ENCODE data around the gene DEPP1.

Gene DEPP1

GRCh38 chr10:44973323-44974081 is 5.1 kb downstream of the DEPP1 start:
- DNase-seq (ENCODE audit: low spot score) (no peak), ATAC-seq (ENCODE audit: low read depth) (no peak)
- Histone ChIP-seq H3K9me3 (ENCODE audit: severe bottlenecking) (no peaks in the 10 kb centered on the region), H3K4me1 (ENCODE audit: insufficient read depth, poor library complexity, severe bottlenecking) (peaks cover 4% of the 10 kb centered on the region), H3K27me3 (ENCODE audit: insufficient read depth, poor library complexity, severe bottlenecking) (no peaks in the 10 kb centered on the region), H3K4me3 (ENCODE audit: severe bottlenecking) (no peak overlapping the region), H3K27ac (ENCODE audit: poor library complexity, severe bottlenecking) (no peak overlapping the region), H3K36me3 (ENCODE audit: low read depth) (no peaks in the 10 kb centered on the region)
- TF ChIP-seq CTCF (IDR thresholded peaks at IDR 0.05; ENCODE audit: poor library complexity, severe bottlenecking): no peak

- ATAC-seq (ENCODE audit: low read depth) (no peak), DNase-seq (ENCODE audit: low spot score) (no peak)
- Histone ChIP-seq H3K27ac (ENCODE audit: poor library complexity, severe bottlenecking) (no peak overlapping the region), H3K27me3 (ENCODE audit: insufficient read depth, poor library complexity, severe bottlenecking) (no peaks in the 10 kb centered on the region), H3K9me3 (ENCODE audit: severe bottlenecking) (no peaks in the 10 kb centered on the region), H3K4me3 (ENCODE audit: severe bottlenecking) (no peak overlapping the region), H3K36me3 (ENCODE audit: low read depth) (no peaks in the 10 kb centered on the region), H3K4me1 (ENCODE audit: insufficient read depth, poor library complexity, severe bottlenecking) (no peaks in the 10 kb centered on the region)
- no peak for TF ChIP-seq CTCF (IDR thresholded peaks at IDR 0.05; ENCODE audit: poor library complexity, severe bottlenecking)
Measured at GRCh38 chr10:44972874-44973306, 5.7 kb downstream of the DEPP1 start.

GRCh38 chr10:44971935-44972757 is 6.5 kb downstream of the DEPP1 start:
- H3K36me3 ChIP-seq (ENCODE audit: low read depth): no peaks in the 10 kb centered on the region
- H3K27ac ChIP-seq (ENCODE audit: poor library complexity, severe bottlenecking): no peak overlapping the region
- H3K27me3 ChIP-seq (ENCODE audit: insufficient read depth, poor library complexity, severe bottlenecking): no peaks in the 10 kb centered on the region
- H3K4me3 ChIP-seq (ENCODE audit: severe bottlenecking): no peak overlapping the region
- ATAC-seq (ENCODE audit: low read depth): no peak
- H3K9me3 ChIP-seq (ENCODE audit: severe bottlenecking): no peaks in the 10 kb centered on the region
- no peak for DNase-seq (ENCODE audit: low spot score)
- H3K4me1 ChIP-seq (ENCODE audit: insufficient read depth, poor library complexity, severe bottlenecking): no peaks in the 10 kb centered on the region
- no peak for TF ChIP-seq CTCF (IDR thresholded peaks at IDR 0.05; ENCODE audit: poor library complexity, severe bottlenecking)

GRCh38 chr10:44971434-44971833 is 7.2 kb downstream of the DEPP1 start:
- H3K4me3 ChIP-seq (ENCODE audit: severe bottlenecking): no peak overlapping the region
- H3K27ac ChIP-seq (ENCODE audit: poor library complexity, severe bottlenecking): no peak overlapping the region
- no peak for DNase-seq (ENCODE audit: low spot score)
- no peaks in the 10 kb centered on the region for H3K4me1 ChIP-seq (ENCODE audit: insufficient read depth, poor library complexity, severe bottlenecking)
- no peak for TF ChIP-seq CTCF (IDR thresholded peaks at IDR 0.05; ENCODE audit: poor library complexity, severe bottlenecking)
- no peaks in the 10 kb centered on the region for H3K27me3 ChIP-seq (ENCODE audit: insufficient read depth, poor library complexity, severe bottlenecking)
- ATAC-seq (ENCODE audit: low read depth): no peak
- no peaks in the 10 kb centered on the region for H3K36me3 ChIP-seq (ENCODE audit: low read depth)
- H3K9me3 ChIP-seq (ENCODE audit: severe bottlenecking): no peaks in the 10 kb centered on the region
